Activated naive CD4-positive, alpha-beta T cell treated with anti-CD3 and anti-CD28 coated beads for 36 hours (primary cell): Measurements from ENCODE around the gene SUDS3. TPM values are rescaled to one million over a fixed set of nuclear protein-coding genes. Genes with fewer than 3 reads are reported as not detected.

ENCODE experiments used
- CTCF ChIA-PET: fragments of 350-600 bp; sonication (Branson Sonifier 250); formaldehyde crosslinking; loops from one replicate; lab custom pipeline; 2021; ENCODE audit warnings: antibody characterized with exemption; lab: Charles Lee
- DNase-seq: peaks from one replicate; pipeline ENCODE4 v3.0.0-alpha.2; 2020
- H3K27ac Mint-ChIP-seq: one replicate; pipeline ENCODE4 v1.8.0; 2021; ENCODE audit warnings: mild to moderate bottlenecking, mixed read lengths
- H3K27me3 Mint-ChIP-seq: one replicate; pipeline ENCODE4 v1.8.0; 2021; ENCODE audit warnings: low read depth, mixed read lengths
- H3K36me3 Mint-ChIP-seq: one replicate; pipeline ENCODE4 v1.8.0; 2021; ENCODE audit warnings: low read depth, mixed read lengths
- H3K4me1 Mint-ChIP-seq: one replicate; pipeline ENCODE4 v1.8.0; 2021; ENCODE audit warnings: low read depth, mixed read lengths
- H3K4me3 Mint-ChIP-seq: one replicate; pipeline ENCODE4 v1.8.0; 2021; ENCODE audit warnings: mild to moderate bottlenecking, moderate library complexity, mixed read lengths
- H3K9me3 Mint-ChIP-seq: one replicate; pipeline ENCODE4 v1.8.0; 2021; ENCODE audit warnings: mixed read lengths
- intact Hi-C: fragments of 100-400 bp; cut with micrococcal nuclease; formaldehyde crosslinking; loops from one replicate; pipeline ENCODE4 v1.15.1; 2023
- total RNA-seq, 2 experiments: library from RNA; stranded (reverse); gene quantifications; one replicate each; pipeline ENCODE4 v1.2.3, GENCODE V29; 2021

The SUDS3 gene
- total RNA-seq, 2 experiments from 2014 or later, result 17.5 to 18.6 TPM

GRCh38 chr12:118374126-118374725 lies 2.1 kb upstream of the SUDS3 start:
- Mint-ChIP-seq H3K4me1 (peaks cover 44% of the 10 kb centered on the region), H3K27me3 (no peaks in the 10 kb centered on the region), H3K36me3 (no peaks in the 10 kb centered on the region), H3K9me3 (no peaks in the 10 kb centered on the region), H3K27ac (no peak overlapping the region), H3K4me3 (peak overlapping the region; percentile 19)
- intact Hi-C loops, result loop anchor here (5.0 to 10.0 kb wide), 3 partner anchors 67 to 1631 kb away; partner anchors contain the start of gene FBXO21
- no peak for DNase-seq
- CTCF ChIA-PET, result interaction anchor here (1.0 to 5.0 kb wide), 4 partner anchors 17 to 253 kb away, joined by 3 to 91 read pairs (median 6); no protein-coding TSS in a partner anchor

- DNase-seq, result no peak
- Mint-ChIP-seq H3K9me3 (no peaks in the 10 kb centered on the region), H3K27me3 (no peaks in the 10 kb centered on the region), H3K4me1 (peaks cover 44% of the 10 kb centered on the region), H3K36me3 (peaks cover under 1% of the 10 kb centered on the region), H3K27ac (no peak overlapping the region), H3K4me3 (no peak overlapping the region)
- CTCF ChIA-PET, result interaction anchor here (0.6 to 5.0 kb wide), 15 partner anchors 17 to 1293 kb away, joined by 3 to 91 read pairs (median 6); partner anchors contain the start of gene PRKAB1
- intact Hi-C loops, result loop anchor here (5.0 to 10.0 kb wide), 4 partner anchors 68 to 1630 kb away; partner anchors contain the start of gene FBXO21
Observed at GRCh38 chr12:118374909-118375308, 1.4 kb upstream of the SUDS3 start.

GRCh38 chr12:118375348-118375747 lies 1.0 kb upstream of the SUDS3 start:
- Mint-ChIP-seq H3K4me3 (peak overlapping the region; percentile 94), H3K36me3 (peaks cover 3% of the 10 kb centered on the region), H3K27ac (no peak overlapping the region), H3K4me1 (peaks cover 40% of the 10 kb centered on the region), H3K9me3 (no peaks in the 10 kb centered on the region), H3K27me3 (no peaks in the 10 kb centered on the region)
- no peak for DNase-seq
- intact Hi-C loops, result loop anchor here (5.0 to 10.0 kb wide), 2 partner anchors 208 to 1629 kb away; no protein-coding TSS in a partner anchor
- CTCF ChIA-PET, result interaction anchor here (0.6 to 5.0 kb wide), 46 partner anchors 10 to 1292 kb away, joined by 3 to 91 read pairs (median 4); partner anchors contain the start of genes PEBP1, PRKAB1 and RFC5

GRCh38 chr12:118377021-118377883 lies 897 bp downstream of the SUDS3 start:
- no peaks in the 10 kb centered on the region for H3K27me3 Mint-ChIP-seq
- peak overlapping the region; percentile 88 for H3K27ac Mint-ChIP-seq
- peaks cover 6% of the 10 kb centered on the region for H3K36me3 Mint-ChIP-seq
- H3K9me3 Mint-ChIP-seq, result no peaks in the 10 kb centered on the region
- peaks cover 33% of the 10 kb centered on the region for H3K4me1 Mint-ChIP-seq
- intact Hi-C loops, result loop anchor here (2.0 to 10.0 kb wide), 3 partner anchors 210 to 1628 kb away; partner anchors contain the start of gene WSB2
- peak overlapping the region; percentile 94 for H3K4me3 Mint-ChIP-seq
- CTCF ChIA-PET, result interaction anchor here (0.6 to 5.0 kb wide), 36 partner anchors 12 to 1036 kb away, joined by 3 to 91 read pairs (median 4); partner anchors contain the start of gene PEBP1
- DNase-seq, result peak; percentile 29

GRCh38 chr12:118377884-118378470 lies 1.6 kb downstream of the SUDS3 start:
- H3K27me3 Mint-ChIP-seq, result no peaks in the 10 kb centered on the region
- no peaks in the 10 kb centered on the region for H3K9me3 Mint-ChIP-seq
- intact Hi-C loops, result loop anchor here (1.0 to 10.0 kb wide), 4 partner anchors 211 to 1627 kb away; partner anchors contain the start of gene WSB2
- CTCF ChIA-PET, result interaction anchor here (0.5 to 5.0 kb wide), 26 partner anchors 11 to 1114 kb away, joined by 3 to 91 read pairs (median 5); partner anchors contain the start of gene PEBP1
- H3K27ac Mint-ChIP-seq, result peak overlapping the region; percentile 33
- DNase-seq, result peak; percentile 86
- peak overlapping the region; percentile 94 for H3K4me3 Mint-ChIP-seq
- H3K36me3 Mint-ChIP-seq, result peaks cover 6% of the 10 kb centered on the region
- H3K4me1 Mint-ChIP-seq, result peaks cover 33% of the 10 kb centered on the region

GRCh38 chr12:118391424-118391823 lies 15.1 kb downstream of the SUDS3 start:
- Mint-ChIP-seq H3K4me1 (no peaks in the 10 kb centered on the region), H3K27me3 (no peaks in the 10 kb centered on the region), H3K27ac (no peak overlapping the region), H3K9me3 (no peaks in the 10 kb centered on the region), H3K4me3 (no peak overlapping the region), H3K36me3 (peaks cover 39% of the 10 kb centered on the region)
- DNase-seq, result no peak
- CTCF ChIA-PET, result interaction anchor here (3.1 kb wide), 1 partner anchor 14 kb away, joined by 24 read pairs; the partner anchor contains the start of gene SUDS3
- intact Hi-C loops, result no loop called here

- CTCF ChIA-PET, result interaction anchor here (3.1 kb wide), 1 partner anchor 15 kb away, joined by 24 read pairs; the partner anchor contains the start of gene SUDS3
- Mint-ChIP-seq H3K27ac (no peak overlapping the region), H3K4me1 (no peaks in the 10 kb centered on the region), H3K36me3 (peaks cover 38% of the 10 kb centered on the region), H3K9me3 (no peaks in the 10 kb centered on the region), H3K27me3 (no peaks in the 10 kb centered on the region), H3K4me3 (no peak overlapping the region)
- no peak for DNase-seq
- intact Hi-C loops, result no loop called here
Observed at GRCh38 chr12:118391836-118392235, 15.5 kb downstream of the SUDS3 start.

- no peaks in the 10 kb centered on the region for H3K9me3 Mint-ChIP-seq
- DNase-seq, result no peak
- no peaks in the 10 kb centered on the region for H3K27me3 Mint-ChIP-seq
- intact Hi-C loops, result no loop called here
- no peaks in the 10 kb centered on the region for H3K4me1 Mint-ChIP-seq
- no peak overlapping the region for H3K27ac Mint-ChIP-seq
- no peak overlapping the region for H3K4me3 Mint-ChIP-seq
- CTCF ChIA-PET, result no interaction called here
- H3K36me3 Mint-ChIP-seq, result peaks cover 23% of the 10 kb centered on the region
Observed at GRCh38 chr12:118397708-118398440, 21.5 kb downstream of the SUDS3 start.

- H3K9me3 Mint-ChIP-seq, result no peaks in the 10 kb centered on the region
- H3K36me3 Mint-ChIP-seq, result peaks cover 19% of the 10 kb centered on the region
- H3K4me3 Mint-ChIP-seq, result no peak overlapping the region
Observed at GRCh38 chr12:118398524-118398923, 22.2 kb downstream of the SUDS3 start.

GRCh38 chr12:118398940-118399339 lies 22.6 kb downstream of the SUDS3 start:
- no peaks in the 10 kb centered on the region for H3K27me3 Mint-ChIP-seq
- no peaks in the 10 kb centered on the region for H3K9me3 Mint-ChIP-seq
- intact Hi-C loops, result no loop called here
- peaks cover 17% of the 10 kb centered on the region for H3K36me3 Mint-ChIP-seq
- H3K4me3 Mint-ChIP-seq, result no peak overlapping the region
- no peak overlapping the region for H3K27ac Mint-ChIP-seq
- CTCF ChIA-PET, result no interaction called here
- no peaks in the 10 kb centered on the region for H3K4me1 Mint-ChIP-seq
- DNase-seq, result no peak

More at GRCh38 chr12:118398524-118398923, 22.2 kb downstream of the SUDS3 start:
- no peaks in the 10 kb centered on the region for H3K4me1 Mint-ChIP-seq
- no peak overlapping the region for H3K27ac Mint-ChIP-seq
- H3K27me3 Mint-ChIP-seq, result no peaks in the 10 kb centered on the region
- intact Hi-C loops, result no loop called here
- CTCF ChIA-PET, result no interaction called here
- DNase-seq, result no peak

- no peak overlapping the region for H3K27ac Mint-ChIP-seq
- no peak for DNase-seq
- intact Hi-C loops, result no loop called here
- no peaks in the 10 kb centered on the region for H3K9me3 Mint-ChIP-seq
- H3K4me1 Mint-ChIP-seq, result no peaks in the 10 kb centered on the region
- CTCF ChIA-PET, result interaction anchor here (0.6 to 1.2 kb wide), 3 partner anchors 24 to 281 kb away, joined by 3 to 5 read pairs (median 4); no protein-coding TSS in a partner anchor
- H3K4me3 Mint-ChIP-seq, result no peak overlapping the region
- H3K36me3 Mint-ChIP-seq, result peaks cover 19% of the 10 kb centered on the region
- H3K27me3 Mint-ChIP-seq, result no peaks in the 10 kb centered on the region
Observed at GRCh38 chr12:118402251-118402650, 25.9 kb downstream of the SUDS3 start.
